Activated CD4-positive, alpha-beta T cell treated with anti-CD3 and anti-CD28 coated beads for 36 hours (primary cell): ENCODE data around the gene CHRM5. TPM values are rescaled to one million over a fixed set of nuclear protein-coding genes. Genes with fewer than 3 reads are reported as not detected.
"Not testable (repeated sequence)": the region's sequence is repeated elsewhere in the genome, so short reads cannot be mapped to it uniquely, and the experiment has no call there.

ENCODE experiments used
- ATAC-seq: fragments of 200-7000 bp; cut with Tn5 transposase; one replicate; pipeline ENCODE4 v1.10.0; 2021; ENCODE audit warnings: mild to moderate bottlenecking, moderate library complexity
- CTCF ChIA-PET: fragments of 350-600 bp; sonication (Branson Sonifier 250); formaldehyde crosslinking; loops from one replicate; lab custom pipeline; 2021; ENCODE audit warnings: antibody characterized with exemption; lab: Charles Lee
- POLR2A ChIA-PET: fragments of 350-600 bp; sonication (Branson Sonifier 250); formaldehyde crosslinking; loops from one replicate; lab custom pipeline; 2021; ENCODE audit warnings: antibody characterized with exemption, inconsistent platforms; lab: Charles Lee
- DNase-seq: peaks from one replicate; pipeline ENCODE4 v3.0.0-alpha.2; 2020
- H3K27ac Mint-ChIP-seq: one replicate; pipeline ENCODE4 v1.8.0; 2021; ENCODE audit warnings: mixed read lengths
- H3K27me3 Mint-ChIP-seq: one replicate; pipeline ENCODE4 v1.8.0; 2021; ENCODE audit warnings: mixed read lengths
- H3K36me3 Mint-ChIP-seq: one replicate; pipeline ENCODE4 v1.8.0; 2021; ENCODE audit warnings: low read depth, mixed read lengths
- H3K4me1 Mint-ChIP-seq: one replicate; pipeline ENCODE4 v1.8.0; 2021; ENCODE audit warnings: mixed read lengths
- H3K4me3 Mint-ChIP-seq: one replicate; pipeline ENCODE4 v1.8.0; 2021; ENCODE audit warnings: mild to moderate bottlenecking, moderate library complexity, mixed read lengths
- H3K9me3 Mint-ChIP-seq: one replicate; pipeline ENCODE4 v1.8.0; 2021; ENCODE audit warnings: low read depth, mixed read lengths
- intact Hi-C, 2 experiments: fragments of 100-400 bp; cut with DNase I in 1 of 2; cut with micrococcal nuclease in 1 of 2; formaldehyde crosslinking; loops; one replicate each; pipeline versions ENCODE4 v1.14.2 to v1.15.1; 2022 to 2024; cut with DNase I, micrococcal nuclease
- total RNA-seq, 2 experiments: library from RNA; stranded (reverse); gene quantifications; one replicate each; pipeline ENCODE4 v1.2.3, GENCODE V29; 2021

CHRM5 gene
- total RNA-seq, 2 experiments from 2014 or later: not detected

GRCh38 chr15:33988384-33988783, 20.1 kb downstream of the CHRM5 start:
- DNase-seq (no peak), ATAC-seq (no peak)
- peaks cover 2% of the 10 kb centered on the region for H3K36me3 Mint-ChIP-seq
- no peak overlapping the region for H3K4me3 Mint-ChIP-seq
- peaks cover 2% of the 10 kb centered on the region for H3K4me1 Mint-ChIP-seq
- H3K27ac Mint-ChIP-seq: no peak overlapping the region
- intact Hi-C loops: no loop called here
- no peaks in the 10 kb centered on the region for H3K27me3 Mint-ChIP-seq
- CTCF ChIA-PET: interaction anchor here (0.6 kb wide), 1 partner anchor 324 kb away, joined by 3 read pairs; no protein-coding TSS in a partner anchor
- no peaks in the 10 kb centered on the region for H3K9me3 Mint-ChIP-seq
- POLR2A ChIA-PET: no interaction called here

GRCh38 chr15:33994005-33994615, 25.8 kb downstream of the CHRM5 start:
- H3K9me3 Mint-ChIP-seq: no peaks in the 10 kb centered on the region
- H3K27me3 Mint-ChIP-seq: no peaks in the 10 kb centered on the region
- ATAC-seq (no peak), DNase-seq (peak; percentile 39)
- no peak overlapping the region for H3K4me3 Mint-ChIP-seq
- CTCF ChIA-PET: interaction anchor here (0.6 kb wide), 1 partner anchor 118 kb away, joined by 3 read pairs; no protein-coding TSS in a partner anchor
- no peak overlapping the region for H3K27ac Mint-ChIP-seq
- intact Hi-C loops: loop anchor here in 1 of 2 experiments (10.0 kb wide), 1 partner anchor 259 kb away; no protein-coding TSS in a partner anchor
- POLR2A ChIA-PET: no interaction called here
- no peaks in the 10 kb centered on the region for H3K36me3 Mint-ChIP-seq
- peaks cover 2% of the 10 kb centered on the region for H3K4me1 Mint-ChIP-seq

GRCh38 chr15:33995666-33996065, 27.4 kb downstream of the CHRM5 start:
- ATAC-seq, H3K36me3 Mint-ChIP-seq, H3K4me1 Mint-ChIP-seq, H3K27ac Mint-ChIP-seq, H3K27me3 Mint-ChIP-seq, H3K4me3 Mint-ChIP-seq, CTCF ChIA-PET, H3K9me3 Mint-ChIP-seq, DNase-seq, POLR2A ChIA-PET: not testable (repeated sequence)
- intact Hi-C loops: loop anchor here in 1 of 2 experiments (10.0 kb wide), 1 partner anchor 261 kb away; no protein-coding TSS in a partner anchor

- Mint-ChIP-seq H3K36me3 (no peaks in the 10 kb centered on the region), H3K9me3 (no peaks in the 10 kb centered on the region), H3K4me3 (no peak overlapping the region), H3K27me3 (no peaks in the 10 kb centered on the region), H3K4me1 (no peaks in the 10 kb centered on the region), H3K27ac (no peak overlapping the region)
- POLR2A ChIA-PET: no interaction called here
- intact Hi-C loops: no loop called here
- DNase-seq (no peak), ATAC-seq (no peak)
- CTCF ChIA-PET: interaction anchor here (1.2 kb wide), 1 partner anchor 28 kb away, joined by 3 read pairs; no protein-coding TSS in a partner anchor
Measured at GRCh38 chr15:34001536-34001935, 33.2 kb downstream of the CHRM5 start.

- no peak overlapping the region for H3K27ac Mint-ChIP-seq
- no peaks in the 10 kb centered on the region for H3K9me3 Mint-ChIP-seq
- ATAC-seq (no peak), DNase-seq (no peak)
- intact Hi-C loops: no loop called here
- no peaks in the 10 kb centered on the region for H3K27me3 Mint-ChIP-seq
- CTCF ChIA-PET: interaction anchor here (0.7 kb wide), 1 partner anchor 17 kb away, joined by 3 read pairs; no protein-coding TSS in a partner anchor
- POLR2A ChIA-PET: no interaction called here
- no peaks in the 10 kb centered on the region for H3K4me1 Mint-ChIP-seq
- no peak overlapping the region for H3K4me3 Mint-ChIP-seq
- no peaks in the 10 kb centered on the region for H3K36me3 Mint-ChIP-seq
Measured at GRCh38 chr15:34006381-34006780, 38.1 kb downstream of the CHRM5 start.

- Mint-ChIP-seq H3K27ac (no peak overlapping the region), H3K27me3 (no peaks in the 10 kb centered on the region), H3K36me3 (no peaks in the 10 kb centered on the region), H3K4me3 (no peak overlapping the region), H3K4me1 (no peaks in the 10 kb centered on the region), H3K9me3 (no peaks in the 10 kb centered on the region)
- POLR2A ChIA-PET: no interaction called here
- intact Hi-C loops: no loop called here
- CTCF ChIA-PET: interaction anchor here (0.6 to 1.3 kb wide), 3 partner anchors 43 to 209 kb away, joined by 3 to 7 read pairs (median 4); no protein-coding TSS in a partner anchor
- ATAC-seq: no peak
- no peak for DNase-seq
Measured at GRCh38 chr15:34009656-34010055, 41.4 kb downstream of the CHRM5 start.

GRCh38 chr15:34010921-34011320, 42.6 kb downstream of the CHRM5 start:
- intact Hi-C loops: no loop called here
- Mint-ChIP-seq H3K4me1 (no peaks in the 10 kb centered on the region), H3K36me3 (no peaks in the 10 kb centered on the region), H3K27me3 (no peaks in the 10 kb centered on the region), H3K27ac (no peak overlapping the region), H3K9me3 (no peaks in the 10 kb centered on the region), H3K4me3 (no peak overlapping the region)
- no peak for ATAC-seq
- no peak for DNase-seq
- ChIA-PET CTCF (no interaction called here), POLR2A (no interaction called here)

GRCh38 chr15:34011481-34011880, 43.2 kb downstream of the CHRM5 start:
- no peaks in the 10 kb centered on the region for H3K4me1 Mint-ChIP-seq
- H3K27ac Mint-ChIP-seq: no peak overlapping the region
- ATAC-seq (no peak), DNase-seq (no peak)
- no peaks in the 10 kb centered on the region for H3K27me3 Mint-ChIP-seq
- ChIA-PET POLR2A (interaction anchor here (0.6 kb wide), 1 partner anchor 1001 kb away, joined by 3 read pairs; no protein-coding TSS in a partner anchor), CTCF (interaction anchor here (1.3 to 1.6 kb wide), 2 partner anchors 9 to 11 kb away, joined by 4 read pairs; no protein-coding TSS in a partner anchor)
- H3K4me3 Mint-ChIP-seq: no peak overlapping the region
- intact Hi-C loops: no loop called here
- H3K36me3 Mint-ChIP-seq: no peaks in the 10 kb centered on the region
- H3K9me3 Mint-ChIP-seq: no peaks in the 10 kb centered on the region

GRCh38 chr15:34012461-34013028, 44.2 kb downstream of the CHRM5 start:
- Mint-ChIP-seq H3K36me3 (no peaks in the 10 kb centered on the region), H3K27me3 (no peaks in the 10 kb centered on the region), H3K4me3 (no peak overlapping the region), H3K27ac (no peak overlapping the region), H3K4me1 (no peaks in the 10 kb centered on the region), H3K9me3 (no peaks in the 10 kb centered on the region)
- ATAC-seq (no peak), DNase-seq (no peak)
- ChIA-PET POLR2A (no interaction called here), CTCF (interaction anchor here (1.3 to 1.6 kb wide), 2 partner anchors 8 to 10 kb away, joined by 4 read pairs; no protein-coding TSS in a partner anchor)
- intact Hi-C loops: no loop called here

- DNase-seq (no peak), ATAC-seq (no peak)
- intact Hi-C loops: no loop called here
- Mint-ChIP-seq H3K4me1 (peaks cover 8% of the 10 kb centered on the region), H3K9me3 (no peaks in the 10 kb centered on the region), H3K27ac (no peak overlapping the region), H3K36me3 (peaks cover 3% of the 10 kb centered on the region), H3K27me3 (no peaks in the 10 kb centered on the region), H3K4me3 (no peak overlapping the region)
- ChIA-PET CTCF (no interaction called here), POLR2A (no interaction called here)
Measured at GRCh38 chr15:34013746-34014145, 45.4 kb downstream of the CHRM5 start.

- DNase-seq (no peak), ATAC-seq (no peak)
- Mint-ChIP-seq H3K4me1 (peaks cover 12% of the 10 kb centered on the region), H3K36me3 (peaks cover 3% of the 10 kb centered on the region), H3K4me3 (no peak overlapping the region), H3K27ac (no peak overlapping the region), H3K27me3 (no peaks in the 10 kb centered on the region), H3K9me3 (no peaks in the 10 kb centered on the region)
- intact Hi-C loops: no loop called here
- ChIA-PET POLR2A (no interaction called here), CTCF (interaction anchor here (1.6 kb wide), 1 partner anchor 25 kb away, joined by 4 read pairs; no protein-coding TSS in a partner anchor)
Measured at GRCh38 chr15:34014556-34014955, 46.3 kb downstream of the CHRM5 start.
